Measurements from ENCODE around the gene TMEM43.

The TMEM43 gene

GRCh38 chr3:14178247-14179113, 53.6 kb downstream of the TMEM43 start, which contains the start of the genes LSM3 and XPC:
LSM3 (plus strand) TSS chr3:14178817; CDS start chr3:14178861, 44 bp downstream.
XPC (minus strand) TSS chr3:14178601; CDS start chr3:14178568, 33 bp downstream.
- DNase-seq (ENCODE audit: low read depth): peak; percentile 94

- no peak for DNase-seq (ENCODE audit: low read depth)
Measured at GRCh38 chr3:14179114-14179465, 54.2 kb downstream of the TMEM43 start.

- DNase-seq (ENCODE audit: low read depth): no peak
Measured at GRCh38 chr3:14179795-14180194, 54.9 kb downstream of the TMEM43 start.

GRCh38 chr3:14181253-14181652, 56.4 kb downstream of the TMEM43 start:
- no peak for DNase-seq (ENCODE audit: low read depth)

GRCh38 chr3:14183015-14183577, 58.2 kb downstream of the TMEM43 start:
- DNase-seq (ENCODE audit: low read depth): no peak

GRCh38 chr3:14186854-14187458, 62.1 kb downstream of the TMEM43 start:
- DNase-seq (ENCODE audit: low read depth): no peak

- no peak for DNase-seq (ENCODE audit: low read depth)
Measured at GRCh38 chr3:14188041-14188754, 63.3 kb downstream of the TMEM43 start.
